Activated T-helper 17 cell treated with anti-CD3 and anti-CD28 coated beads, Interleukin-2, amount 50 U/mL, for 72 hours (primary cell): Measurements from ENCODE around the gene JPH3. TPM values are rescaled to one million over a fixed set of nuclear protein-coding genes. Genes with fewer than 3 reads are reported as not detected.
A peak's percentile ranks its signal among the peaks of the same experiment; 100 is the strongest.
"Not testable (repeated sequence)": the region's sequence is repeated elsewhere in the genome, so short reads cannot be mapped to it uniquely, and the experiment has no call there.

Experiments
- ATAC-seq: fragments of 150-1000 bp; cut with Tn5 transposase; replicated peaks from 2 replicates; pipeline ENCODE4 v1.10.0; 2021; ENCODE audit warnings: mild to moderate bottlenecking, moderate library complexity
- H3K27ac Mint-ChIP-seq: one replicate; pipeline ENCODE4 v1.8.0; 2022; ENCODE audit warnings: mixed read lengths
- H3K27me3 Mint-ChIP-seq: one replicate; pipeline ENCODE4 v1.8.0; 2022; ENCODE audit warnings: mixed read lengths
- H3K36me3 Mint-ChIP-seq: one replicate; pipeline ENCODE4 v1.8.0; 2022; ENCODE audit warnings: low read depth, mild to moderate bottlenecking, mixed read lengths
- H3K4me1 Mint-ChIP-seq: one replicate; pipeline ENCODE4 v1.8.0; 2022; ENCODE audit warnings: mixed read lengths
- H3K4me3 Mint-ChIP-seq: one replicate; pipeline ENCODE4 v1.8.0; 2022; ENCODE audit warnings: mild to moderate bottlenecking, mixed read lengths
- H3K9me3 Mint-ChIP-seq: one replicate; pipeline ENCODE4 v1.8.0; 2022; ENCODE audit warnings: mixed read lengths
- total RNA-seq, 2 donors: library from RNA; stranded (reverse); gene quantifications; one replicate each; pipeline ENCODE4 v1.2.3, GENCODE V29; 2022

JPH3 gene
- total RNA-seq, 2 donors from 2014 or later = 0.09 TPM; not detected in 1

DNA sequence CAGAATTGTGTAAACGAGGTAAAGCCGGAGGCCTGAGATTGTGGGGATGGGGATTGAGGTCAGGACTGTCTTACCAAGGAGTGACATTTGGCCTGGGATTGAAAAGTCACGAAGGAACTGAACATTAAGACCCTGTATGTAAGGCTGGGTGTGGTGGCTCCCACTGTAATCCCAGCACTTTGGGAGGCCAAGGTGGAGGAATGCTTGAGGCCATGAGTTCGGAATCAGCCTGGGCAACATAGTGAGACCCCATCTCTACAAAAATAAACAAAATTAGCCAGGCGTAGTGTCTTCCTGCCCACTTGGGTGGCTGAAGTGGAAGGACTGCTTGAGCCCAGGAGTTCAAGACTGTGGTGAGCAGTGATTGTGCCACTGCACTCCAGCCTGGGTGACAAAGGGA is 75.5 kb downstream of the JPH3 start:
- H3K4me3 Mint-ChIP-seq = no peak overlapping the region
- no peaks in the 10 kb centered on the region for H3K27me3 Mint-ChIP-seq
- H3K36me3 Mint-ChIP-seq = no peaks in the 10 kb centered on the region
- no peaks in the 10 kb centered on the region for H3K9me3 Mint-ChIP-seq
- peaks cover 5% of the 10 kb centered on the region for H3K4me1 Mint-ChIP-seq
- no peak overlapping the region for H3K27ac Mint-ChIP-seq
- ATAC-seq = no peak

DNA sequence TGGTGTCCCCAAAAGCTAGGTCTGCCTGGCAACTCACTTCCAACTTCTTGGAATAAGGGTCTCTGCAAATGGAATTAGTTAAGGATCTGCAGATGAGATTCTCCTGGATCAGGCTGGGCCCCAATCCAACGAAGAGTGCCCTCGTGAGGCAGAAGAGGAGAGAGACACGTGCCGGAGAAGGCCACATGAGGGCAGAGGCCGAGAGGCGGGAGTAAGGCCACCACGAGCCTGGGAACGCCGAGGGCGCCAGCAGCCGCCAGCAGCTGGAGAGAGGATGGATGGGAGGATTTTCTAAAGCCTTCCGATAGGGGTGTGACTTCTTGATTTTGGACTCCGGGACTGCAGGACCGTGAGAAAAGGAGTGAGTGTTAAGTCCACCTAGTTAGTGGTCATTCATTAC is 76.3 kb downstream of the JPH3 start:
- ATAC-seq = no peak
- Mint-ChIP-seq H3K4me3 (no peak overlapping the region), H3K27ac (no peak overlapping the region), H3K4me1 (peaks cover 5% of the 10 kb centered on the region), H3K9me3 (no peaks in the 10 kb centered on the region), H3K36me3 (no peaks in the 10 kb centered on the region), H3K27me3 (no peaks in the 10 kb centered on the region)

DNA sequence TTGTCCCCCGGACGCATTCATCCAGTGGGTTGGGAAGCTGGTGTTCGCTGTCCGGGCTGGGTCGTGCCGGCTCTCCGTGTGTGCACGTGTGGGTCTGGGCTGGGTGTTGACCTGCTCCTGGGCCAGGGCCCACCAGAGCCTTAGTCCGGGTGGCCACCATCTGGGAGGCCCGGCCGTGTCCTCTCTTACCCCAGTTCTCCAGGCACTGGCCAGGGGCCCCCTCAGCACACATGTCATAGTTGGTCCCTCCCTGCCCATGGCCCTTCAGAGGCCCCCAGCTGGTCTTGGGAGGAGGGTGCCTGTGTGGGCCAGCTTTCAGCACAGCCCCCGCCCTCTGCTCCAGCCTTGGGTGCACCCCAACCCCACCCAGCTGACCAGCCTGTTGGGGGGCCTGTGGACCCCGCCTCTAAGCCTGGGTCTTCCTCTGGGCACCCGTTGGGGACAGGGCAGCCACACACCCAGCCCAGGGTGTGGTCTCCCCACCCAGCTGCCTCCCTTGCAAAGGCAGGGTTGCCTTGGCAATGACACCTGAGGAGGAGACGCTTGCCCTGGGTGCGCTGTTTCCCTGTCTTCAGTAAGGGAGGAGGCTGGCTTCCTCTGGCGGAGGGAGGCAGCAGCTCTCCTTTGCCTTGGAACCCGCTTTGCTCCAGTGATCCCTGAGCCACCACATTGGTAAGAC is 77.4 kb downstream of the JPH3 start:
- H3K27me3 Mint-ChIP-seq = no peaks in the 10 kb centered on the region
- H3K9me3 Mint-ChIP-seq = no peaks in the 10 kb centered on the region
- peaks cover 5% of the 10 kb centered on the region for H3K4me1 Mint-ChIP-seq
- H3K27ac Mint-ChIP-seq = no peak overlapping the region
- H3K36me3 Mint-ChIP-seq = no peaks in the 10 kb centered on the region
- H3K4me3 Mint-ChIP-seq = no peak overlapping the region
- ATAC-seq = no peak

DNA sequence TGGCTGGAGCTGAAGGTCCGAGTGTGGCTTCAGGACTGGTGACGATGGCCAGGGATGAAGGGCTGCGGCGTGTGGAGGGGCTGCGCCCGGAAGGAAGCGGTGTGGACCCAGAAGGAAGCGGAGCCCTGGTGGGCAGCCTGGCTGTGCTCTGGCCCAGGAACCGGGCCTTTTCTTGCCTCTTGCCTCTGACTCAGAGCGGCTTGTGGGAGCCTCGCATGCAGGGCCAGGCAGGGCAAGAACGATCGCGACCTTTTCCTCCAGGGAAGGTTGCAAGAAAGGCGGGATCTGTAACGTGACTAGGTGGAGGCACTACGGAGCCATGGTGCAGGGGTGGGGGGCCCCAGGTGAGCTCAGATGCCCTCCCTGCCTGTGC is 78.0 kb downstream of the JPH3 start:
- Mint-ChIP-seq H3K36me3 (no peaks in the 10 kb centered on the region), H3K27me3 (no peaks in the 10 kb centered on the region), H3K4me3 (no peak overlapping the region), H3K4me1 (peaks cover 5% of the 10 kb centered on the region), H3K9me3 (no peaks in the 10 kb centered on the region), H3K27ac (no peak overlapping the region)
- ATAC-seq = no peak

DNA sequence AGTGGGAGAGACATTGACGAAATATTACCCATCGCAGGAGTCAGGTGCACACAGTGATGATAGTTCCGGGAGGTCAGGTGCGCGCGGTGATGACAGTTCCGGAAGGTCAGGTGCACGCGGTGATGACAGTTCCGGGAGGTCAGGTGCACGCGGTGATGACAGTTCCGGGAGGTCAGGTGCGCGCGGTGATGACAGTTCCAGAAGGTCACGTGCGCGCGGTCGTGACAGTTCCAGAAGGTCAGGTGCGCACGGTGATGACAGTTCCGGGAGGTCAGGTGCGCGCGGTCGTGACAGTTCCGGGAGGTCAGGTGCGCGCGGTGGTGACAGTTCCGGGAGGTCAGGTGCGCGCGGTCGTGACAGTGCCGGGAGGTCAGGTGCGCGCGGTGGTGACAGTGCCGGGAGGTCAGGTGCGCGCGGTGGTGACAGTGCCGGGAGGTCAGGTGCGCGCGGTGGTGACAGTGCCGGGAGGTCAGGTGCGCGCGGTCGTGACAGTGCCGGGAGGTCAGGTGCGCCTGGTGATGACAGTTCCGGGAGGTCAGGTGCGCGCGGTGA is 78.8 kb downstream of the JPH3 start:
- H3K27me3 Mint-ChIP-seq, H3K9me3 Mint-ChIP-seq, H3K4me3 Mint-ChIP-seq, H3K27ac Mint-ChIP-seq, H3K4me1 Mint-ChIP-seq, ATAC-seq, H3K36me3 Mint-ChIP-seq: not testable (repeated sequence)

DNA sequence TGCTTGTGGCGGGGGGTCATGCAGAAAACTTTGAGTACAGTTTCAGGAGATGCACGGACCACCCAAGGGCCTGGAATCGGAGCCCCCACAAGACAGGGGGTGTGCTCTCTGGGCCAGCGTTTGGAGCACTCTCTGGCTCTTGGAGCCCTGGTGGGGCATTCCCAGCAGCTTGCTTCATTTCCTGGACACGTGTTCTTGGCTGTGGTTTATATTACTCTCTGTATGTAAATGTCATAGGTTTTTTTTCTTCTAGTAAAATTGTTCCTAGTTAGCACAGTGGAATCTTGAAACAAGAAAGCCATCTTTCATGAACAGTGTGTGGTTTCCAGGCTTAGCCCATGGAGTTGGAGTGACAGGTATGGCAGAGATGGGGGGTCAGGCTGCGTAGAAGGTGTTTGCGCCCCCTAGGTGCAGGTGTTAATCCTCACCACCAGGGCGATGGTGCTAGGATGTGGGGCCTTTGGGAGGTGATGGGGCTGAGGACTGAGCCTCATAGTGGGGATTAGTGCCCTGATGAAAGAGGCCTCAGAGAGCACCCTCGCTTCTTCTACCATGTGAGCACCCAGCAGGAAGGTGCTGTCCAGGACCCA is 79.8 kb downstream of the JPH3 start:
- no peak overlapping the region for H3K4me3 Mint-ChIP-seq
- H3K36me3 Mint-ChIP-seq = no peaks in the 10 kb centered on the region
- H3K4me1 Mint-ChIP-seq = peaks cover 5% of the 10 kb centered on the region
- no peak overlapping the region for H3K27ac Mint-ChIP-seq
- H3K9me3 Mint-ChIP-seq = no peaks in the 10 kb centered on the region
- H3K27me3 Mint-ChIP-seq = no peaks in the 10 kb centered on the region
- peak; percentile 69 for ATAC-seq

- Mint-ChIP-seq H3K36me3 (no peaks in the 10 kb centered on the region), H3K4me3 (no peak overlapping the region), H3K27me3 (no peaks in the 10 kb centered on the region), H3K9me3 (no peaks in the 10 kb centered on the region), H3K27ac (no peak overlapping the region), H3K4me1 (peaks cover 5% of the 10 kb centered on the region)
- ATAC-seq = no peak
Observed at GRCh38 chr16:87682852-87683399, 80.6 kb downstream of the JPH3 start.

GRCh38 chr16:87684106-87684677 is 81.9 kb downstream of the JPH3 start:
- Mint-ChIP-seq H3K9me3 (no peaks in the 10 kb centered on the region), H3K4me3 (no peak overlapping the region), H3K4me1 (peaks cover 5% of the 10 kb centered on the region), H3K27me3 (no peaks in the 10 kb centered on the region), H3K36me3 (no peaks in the 10 kb centered on the region), H3K27ac (no peak overlapping the region)
- no peak for ATAC-seq

- no peak for ATAC-seq
- no peaks in the 10 kb centered on the region for H3K36me3 Mint-ChIP-seq
- no peaks in the 10 kb centered on the region for H3K9me3 Mint-ChIP-seq
- H3K4me3 Mint-ChIP-seq = no peak overlapping the region
- H3K27me3 Mint-ChIP-seq = no peaks in the 10 kb centered on the region
- H3K4me1 Mint-ChIP-seq = peaks cover 5% of the 10 kb centered on the region
- no peak overlapping the region for H3K27ac Mint-ChIP-seq
Observed at GRCh38 chr16:87684711-87685404, 82.5 kb downstream of the JPH3 start.

- no peak overlapping the region for H3K27ac Mint-ChIP-seq
- no peak overlapping the region for H3K4me3 Mint-ChIP-seq
Observed at GRCh38 chr16:87685405-87685755, 83.1 kb downstream of the JPH3 start.

GRCh38 chr16:87685766-87686165 is 83.5 kb downstream of the JPH3 start:
- H3K27ac Mint-ChIP-seq = no peak overlapping the region
- no peak overlapping the region for H3K4me3 Mint-ChIP-seq
- H3K9me3 Mint-ChIP-seq = no peaks in the 10 kb centered on the region
- H3K27me3 Mint-ChIP-seq = no peaks in the 10 kb centered on the region
- H3K36me3 Mint-ChIP-seq = no peaks in the 10 kb centered on the region
- no peak for ATAC-seq
- H3K4me1 Mint-ChIP-seq = peaks cover 4% of the 10 kb centered on the region

More at GRCh38 chr16:87685405-87685755, 83.1 kb downstream of the JPH3 start:
- Mint-ChIP-seq H3K36me3 (no peaks in the 10 kb centered on the region), H3K4me1 (peaks cover 5% of the 10 kb centered on the region), H3K9me3 (no peaks in the 10 kb centered on the region), H3K27me3 (no peaks in the 10 kb centered on the region)
- no peak for ATAC-seq

- Mint-ChIP-seq H3K4me1 (no peaks in the 10 kb centered on the region), H3K36me3 (no peaks in the 10 kb centered on the region)
Observed at GRCh38 chr16:87686697-87687096, 84.4 kb downstream of the JPH3 start.

DNA sequence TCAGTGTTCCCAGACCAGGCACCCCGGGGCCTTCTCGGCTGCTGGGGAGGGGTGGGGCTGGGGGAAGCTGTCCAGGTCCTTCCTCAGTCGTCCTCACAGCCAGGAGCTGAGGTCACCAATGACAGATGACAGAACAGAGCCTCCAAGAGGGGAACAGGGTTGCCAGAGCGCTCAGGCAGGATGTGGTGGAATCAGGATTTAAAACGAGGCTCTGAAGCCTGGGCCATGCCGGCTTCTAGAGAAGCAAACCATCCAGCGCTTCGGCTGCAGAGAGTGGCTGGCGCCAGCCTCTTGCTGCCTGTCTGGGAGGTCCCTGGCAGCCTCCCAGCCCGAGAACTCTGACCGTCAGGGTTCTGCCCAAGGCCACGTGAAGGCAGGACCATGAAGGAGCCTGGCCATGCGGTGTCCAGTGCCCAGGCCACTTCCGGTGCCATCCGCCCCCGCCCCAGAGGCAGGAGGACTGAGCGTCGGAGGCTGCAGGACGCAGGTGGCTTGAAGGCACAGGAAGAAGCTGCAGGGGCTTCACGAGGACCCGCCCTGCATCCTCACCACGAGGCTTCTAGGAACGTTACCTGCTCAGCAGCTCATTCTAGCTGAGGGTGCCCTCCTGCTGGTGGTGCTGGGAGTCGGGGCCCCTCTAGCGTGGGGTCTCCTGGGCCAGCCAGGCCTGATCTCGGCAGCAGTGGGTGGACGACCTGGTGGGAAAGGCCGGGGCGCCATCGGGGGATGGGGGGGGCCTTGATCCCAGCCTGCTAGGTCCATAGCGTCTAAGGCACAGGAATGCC is 85.0 kb downstream of the JPH3 start:
- H3K27me3 Mint-ChIP-seq = no peaks in the 10 kb centered on the region
- no peaks in the 10 kb centered on the region for H3K4me1 Mint-ChIP-seq
- H3K27ac Mint-ChIP-seq = no peak overlapping the region
- no peaks in the 10 kb centered on the region for H3K9me3 Mint-ChIP-seq
- no peak overlapping the region for H3K4me3 Mint-ChIP-seq
- no peaks in the 10 kb centered on the region for H3K36me3 Mint-ChIP-seq
- no peak for ATAC-seq

More at GRCh38 chr16:87686697-87687096, 84.4 kb downstream of the JPH3 start:
- ATAC-seq = no peak
- no peaks in the 10 kb centered on the region for H3K9me3 Mint-ChIP-seq
- no peak overlapping the region for H3K4me3 Mint-ChIP-seq
- H3K27ac Mint-ChIP-seq = no peak overlapping the region
- no peaks in the 10 kb centered on the region for H3K27me3 Mint-ChIP-seq

DNA sequence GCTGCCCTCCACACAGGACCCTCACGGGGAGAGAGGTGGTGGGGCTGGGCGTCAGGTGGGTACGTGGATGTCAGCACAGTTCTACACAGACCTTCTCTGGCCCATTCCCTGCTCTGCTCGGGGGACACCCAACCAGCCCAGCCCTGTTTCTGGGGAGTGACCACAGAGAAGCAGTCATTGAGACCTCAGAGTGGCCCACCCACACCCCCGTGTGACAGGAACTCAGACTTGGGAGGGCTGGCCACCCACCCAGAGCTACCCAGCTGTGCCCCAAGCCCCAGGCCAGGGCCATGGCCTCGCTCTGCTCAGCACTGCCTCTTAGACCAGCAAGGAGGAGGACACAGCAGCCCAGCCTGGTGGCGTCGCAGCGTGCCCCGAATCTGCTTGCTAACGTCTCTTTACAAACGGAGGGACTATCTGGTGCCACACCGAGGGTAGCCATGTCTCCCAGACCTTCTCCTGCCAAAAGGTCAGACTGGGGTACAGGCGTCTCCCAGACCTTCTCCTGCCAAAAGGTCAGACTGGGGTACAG is 85.8 kb downstream of the JPH3 start:
- Mint-ChIP-seq H3K36me3 (no peaks in the 10 kb centered on the region), H3K27ac (no peak overlapping the region), H3K9me3 (no peaks in the 10 kb centered on the region), H3K27me3 (no peaks in the 10 kb centered on the region), H3K4me3 (no peak overlapping the region), H3K4me1 (no peaks in the 10 kb centered on the region)
- no peak for ATAC-seq
